GM21737 (cell line): Measurements from ENCODE around the gene POLN.
"Not testable (repeated sequence)": the region's sequence is repeated elsewhere in the genome, so short reads cannot be mapped to it uniquely, and the experiment has no call there.

Experiments
- ATAC-seq: cut with Tn5 transposase; IDR thresholded peaks from one replicate; pipeline ENCODE4 v1.9.1; 2021; ENCODE audit warnings: mild to moderate bottlenecking, moderate library complexity; ENCODE audit not compliant: unreplicated experiment

The POLN gene

GRCh38 chr4:2172161-2172560 is 69.8 kb downstream of the POLN start:
- no peak for ATAC-seq

DNA sequence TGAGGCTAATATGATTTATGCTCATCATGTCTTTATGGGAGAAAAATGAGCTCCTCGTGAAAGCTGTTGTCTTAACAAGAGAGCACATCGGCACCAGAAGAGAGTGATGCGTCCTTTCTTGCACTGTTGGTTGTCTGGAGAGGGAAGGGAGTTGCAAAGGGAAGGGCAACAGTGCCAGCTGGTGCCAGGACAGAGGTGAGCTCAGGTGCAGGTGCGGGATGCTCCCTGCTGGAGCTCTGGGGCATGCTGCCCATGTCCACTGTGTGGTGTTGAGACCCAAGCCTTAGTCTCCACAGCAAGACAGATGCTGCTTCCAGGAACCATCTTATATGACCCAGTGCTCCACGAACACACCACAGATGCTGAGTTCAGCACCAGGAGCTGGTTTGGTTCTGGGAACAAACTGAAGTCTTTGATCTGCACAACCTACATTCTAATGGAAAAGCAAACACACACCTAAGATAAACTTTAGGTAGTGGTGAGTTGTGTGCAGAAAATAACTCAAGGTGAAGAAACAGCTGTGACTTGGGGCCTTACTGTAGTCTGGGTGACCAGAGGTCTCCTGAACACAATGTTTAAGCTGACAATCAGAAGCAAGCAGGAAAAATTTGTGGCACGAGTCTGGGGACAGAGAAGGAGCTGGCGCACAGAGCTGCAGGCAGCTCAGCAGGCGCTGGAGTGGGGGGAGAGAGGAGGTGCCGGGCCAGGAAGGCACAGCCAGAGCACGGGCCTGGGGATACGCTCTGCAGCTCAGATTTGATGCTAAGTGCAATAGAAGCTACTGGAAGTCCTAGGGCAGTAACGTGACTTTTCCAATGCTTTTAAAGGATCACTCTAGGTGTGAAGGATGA is 73.2 kb downstream of the POLN start:
- ATAC-seq, result no peak

DNA sequence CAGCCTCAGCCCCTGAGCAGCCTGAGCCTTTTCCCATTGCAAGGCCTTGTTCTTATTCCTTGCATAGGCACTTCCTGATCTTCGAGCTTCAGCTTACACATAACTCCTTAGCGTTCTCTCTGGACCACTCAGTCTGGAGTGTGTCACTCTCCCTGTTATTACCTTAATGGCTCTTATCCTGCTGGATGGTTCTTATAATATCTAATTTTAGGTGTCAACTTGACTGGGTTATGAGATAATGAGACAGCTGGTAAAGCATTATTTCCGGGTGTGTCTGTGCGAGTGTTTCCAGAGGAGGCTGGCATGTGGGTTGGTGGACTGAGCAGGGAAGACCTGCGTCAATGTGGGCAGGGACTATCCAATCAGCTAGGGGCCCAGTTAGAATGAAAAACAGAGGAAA is 75.7 kb downstream of the POLN start:
- ATAC-seq, result no peak

- ATAC-seq, result no peak
These were observed 76.5 kb downstream of the POLN start for GRCh38 chr4:2165391-2165790.

- no peak for ATAC-seq
These were observed 78.6 kb downstream of the POLN start for GRCh38 chr4:2163311-2163821.

- ATAC-seq, result not testable (repeated sequence)
These were observed 80.7 kb downstream of the POLN start for GRCh38 chr4:2161092-2161703.

- no peak for ATAC-seq
These were observed 82.0 kb downstream of the POLN start for GRCh38 chr4:2159931-2160330.

GRCh38 chr4:2155246-2155645 is 86.7 kb downstream of the POLN start:
- ATAC-seq, result no peak

DNA sequence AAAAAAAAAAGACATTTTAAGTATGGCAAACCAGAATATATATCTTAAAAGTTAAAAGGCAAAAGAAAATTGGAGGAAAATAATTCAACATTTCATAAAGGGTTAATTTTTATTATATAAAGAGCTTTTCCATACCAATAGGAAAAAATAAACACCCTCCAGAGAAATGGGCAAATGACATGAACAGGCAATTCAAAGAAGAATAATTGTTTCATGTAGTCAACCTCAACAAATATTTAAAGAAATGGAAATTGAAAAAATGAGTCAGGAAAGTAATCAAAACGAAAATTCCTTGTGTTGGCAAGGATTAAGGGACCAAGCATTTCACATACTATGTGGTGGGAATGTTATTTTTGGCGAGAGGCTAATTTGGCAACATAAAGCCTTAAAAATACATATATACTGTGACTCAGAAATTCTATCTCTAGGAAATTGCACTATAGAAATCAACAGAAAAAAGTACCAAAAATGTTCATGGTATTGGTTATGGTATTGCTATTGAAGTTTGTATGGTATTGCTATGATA is 87.6 kb downstream of the POLN start:
- ATAC-seq, result no peak

- ATAC-seq, result no peak
These were observed 90.4 kb downstream of the POLN start for GRCh38 chr4:2151544-2151943.

DNA sequence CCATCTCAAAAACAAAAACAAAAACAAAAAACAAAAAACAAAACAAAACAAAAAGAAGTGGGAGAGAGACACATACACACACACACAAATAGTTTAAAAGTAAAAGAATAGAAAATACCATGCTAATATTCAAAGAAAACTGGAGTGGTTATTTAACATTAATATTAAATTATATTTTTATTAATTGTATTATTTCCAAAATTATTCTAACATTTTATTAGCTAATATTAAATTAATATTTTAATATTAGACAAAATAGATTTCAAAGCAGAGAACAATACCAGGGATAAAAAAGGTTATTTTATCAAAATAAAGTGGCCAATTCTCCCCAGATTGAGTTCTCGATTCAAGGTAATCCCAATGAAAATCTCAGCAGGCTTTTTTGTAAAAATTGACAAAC is 91.8 kb downstream of the POLN start:
- ATAC-seq, result no peak

GRCh38 chr4:2142630-2143427 is 99.1 kb downstream of the POLN start:
- ATAC-seq, result no peak

DNA sequence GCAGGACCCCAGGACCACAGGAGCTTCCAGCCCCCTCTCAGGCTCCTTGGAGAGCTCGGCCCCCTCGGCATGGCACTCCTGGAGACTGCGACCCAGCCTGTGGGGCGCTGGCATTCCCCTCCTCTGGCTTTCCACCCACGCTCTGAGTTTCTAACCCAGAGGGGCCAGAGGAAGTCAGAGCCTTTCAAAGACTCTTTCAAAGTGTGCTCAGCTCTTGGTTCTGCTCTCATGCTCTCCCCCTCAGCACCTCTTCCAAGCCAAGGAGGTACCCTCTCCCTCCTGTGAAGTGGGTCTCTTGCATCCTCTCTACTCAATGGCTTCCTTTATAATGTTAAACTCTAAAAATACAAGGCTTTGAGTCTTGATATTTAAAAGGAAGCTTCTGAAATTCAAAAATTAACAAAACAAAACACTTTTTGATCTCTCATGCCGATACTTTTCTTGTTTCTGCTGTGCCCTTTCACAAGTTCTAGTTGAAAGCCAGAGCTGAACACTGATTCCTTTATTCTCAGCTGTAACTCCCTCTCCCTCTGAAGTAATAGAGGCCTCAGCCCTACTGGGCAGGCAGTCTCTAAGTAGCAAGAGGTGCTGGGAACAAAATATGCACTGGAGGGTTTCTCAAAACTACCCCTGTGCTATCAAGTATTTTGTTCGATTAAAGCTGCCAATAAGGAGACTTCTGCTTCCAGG is 100.0 kb downstream of the POLN start:
- no peak for ATAC-seq

DNA sequence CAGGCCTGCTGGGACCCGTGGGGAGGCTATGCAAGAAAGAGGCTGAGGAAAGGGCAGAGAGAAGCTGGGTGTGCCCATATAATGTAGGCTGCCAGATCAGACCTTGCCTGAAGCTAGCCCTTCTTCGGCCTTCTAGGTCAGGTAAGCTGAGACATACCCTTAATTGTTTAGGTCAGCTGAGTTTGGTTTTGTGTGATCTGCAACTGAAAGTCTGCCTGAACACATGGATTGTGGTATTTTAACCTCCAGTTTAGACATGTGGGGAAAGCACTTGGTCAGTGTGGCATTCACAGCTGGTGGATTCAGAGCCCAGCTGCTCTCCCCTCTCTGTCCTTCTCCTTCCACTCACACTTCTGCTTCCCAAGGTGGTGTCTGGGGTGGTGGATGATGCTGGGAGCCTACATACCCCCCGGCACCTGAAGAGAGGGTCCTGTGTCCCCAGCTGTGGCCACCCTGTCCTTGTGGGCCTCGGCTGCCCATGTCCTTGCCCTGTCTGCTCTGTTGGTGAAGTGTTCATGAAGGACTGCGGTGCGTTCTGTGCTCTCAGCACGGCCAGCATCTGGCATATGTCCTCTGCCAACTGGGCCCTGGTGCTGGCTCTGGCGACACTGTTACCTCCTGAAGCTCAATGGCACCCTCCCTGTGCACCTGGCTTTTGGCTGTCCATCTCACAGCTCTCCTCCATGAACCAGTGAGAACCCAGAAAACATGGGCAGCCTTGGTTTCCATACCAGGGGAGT is 100.7 kb downstream of the POLN start:
- no peak for ATAC-seq

DNA sequence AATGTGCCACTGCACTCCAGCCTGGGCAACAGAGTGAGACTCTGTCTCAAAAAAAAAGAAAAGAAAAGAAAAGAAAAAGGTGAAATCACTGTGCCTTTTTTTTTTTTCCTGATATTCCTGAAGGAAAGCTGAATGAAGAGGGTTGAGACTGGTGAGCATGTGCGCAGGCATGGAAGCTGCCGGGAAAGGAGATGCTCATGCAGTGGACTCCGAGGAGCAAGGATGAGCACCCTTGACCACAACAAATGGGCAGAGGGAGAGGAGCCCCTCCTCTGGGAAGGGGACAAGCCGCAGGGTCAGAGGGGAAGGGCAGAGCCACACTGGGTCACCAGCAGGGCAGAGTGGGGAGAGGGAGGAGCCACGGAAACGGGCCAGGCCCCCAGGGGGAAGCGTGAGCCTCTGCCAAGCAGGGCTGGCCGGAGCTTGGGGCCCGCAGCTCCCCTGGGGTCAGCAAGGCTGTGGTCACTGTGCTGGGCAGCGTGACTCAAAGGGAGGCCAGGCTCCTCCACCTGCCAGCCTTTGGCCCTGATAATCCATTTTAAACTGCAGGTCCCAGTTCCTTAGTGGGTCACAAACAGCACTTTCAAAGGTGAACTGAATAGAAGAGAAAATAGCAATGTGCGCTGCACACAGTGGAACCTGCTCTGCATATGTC is 102.9 kb downstream of the POLN start:
- no peak for ATAC-seq

- no peak for ATAC-seq
These were observed 105.2 kb downstream of the POLN start for GRCh38 chr4:2136726-2137125.

DNA sequence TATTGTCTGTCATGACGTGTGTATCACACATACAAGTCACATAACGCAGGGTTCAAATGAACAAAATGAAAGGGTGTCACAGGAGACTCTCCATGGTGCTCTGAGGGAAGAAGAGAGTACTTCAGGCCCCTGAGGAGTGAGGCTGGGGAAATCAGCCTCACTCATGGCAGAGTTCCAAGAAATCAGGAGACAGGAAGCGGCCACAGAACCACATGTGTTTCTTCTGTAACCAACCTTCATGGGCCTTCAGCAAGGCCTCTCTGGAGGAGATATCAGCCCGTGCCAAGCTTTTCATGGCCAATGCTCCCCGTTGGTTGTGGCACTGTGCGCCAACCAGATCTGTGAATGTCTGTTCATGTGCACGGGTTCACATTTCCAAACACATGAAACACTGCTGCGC is 106.8 kb downstream of the POLN start:
- ATAC-seq, result no peak

DNA sequence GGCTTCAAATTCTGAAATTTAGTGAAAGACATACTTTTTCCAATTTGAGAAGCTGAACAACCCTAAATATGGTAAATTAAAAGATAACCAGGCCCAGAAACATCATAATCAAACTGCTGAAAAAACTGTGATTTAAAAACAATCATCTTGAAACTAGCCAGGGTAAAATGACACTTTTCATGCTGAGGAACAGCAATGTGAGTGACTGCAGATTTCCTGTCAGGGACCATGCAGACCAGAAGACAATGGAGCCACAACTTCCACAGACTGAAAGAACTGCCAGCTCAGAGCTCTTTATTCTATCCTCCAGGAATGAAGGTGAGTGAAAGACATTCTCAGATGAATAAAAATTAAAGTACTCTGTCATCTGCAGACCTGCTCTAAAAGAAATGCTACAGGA is 109.5 kb downstream of the POLN start:
- ATAC-seq, result no peak

- no peak for ATAC-seq
These were observed 114.2 kb downstream of the POLN start for GRCh38 chr4:2127609-2128332.
